OCI-LY3 (cell line): Measurements from ENCODE around the gene SUSD1.

Source experiments
- EZH2phosphoT487 ChIP-seq: fragments of 200-600 bp; shearing (Covaris generic); IDR thresholded peaks from 2 replicates; pipeline ENCODE4 v1.6.1; 2018; ENCODE audit warnings: antibody characterized with exemption, mixed run types, low read depth
- TF ChIP-seq, protein P1 (sequence below): fragments of 200-600, 300-600 bp; sonication (generic); IDR thresholded peaks from 2 replicates; pipeline ENCODE4 v1.5.1; 2014; ENCODE audit warnings: antibody characterized with exemption, low read length, low read depth

DNA sequence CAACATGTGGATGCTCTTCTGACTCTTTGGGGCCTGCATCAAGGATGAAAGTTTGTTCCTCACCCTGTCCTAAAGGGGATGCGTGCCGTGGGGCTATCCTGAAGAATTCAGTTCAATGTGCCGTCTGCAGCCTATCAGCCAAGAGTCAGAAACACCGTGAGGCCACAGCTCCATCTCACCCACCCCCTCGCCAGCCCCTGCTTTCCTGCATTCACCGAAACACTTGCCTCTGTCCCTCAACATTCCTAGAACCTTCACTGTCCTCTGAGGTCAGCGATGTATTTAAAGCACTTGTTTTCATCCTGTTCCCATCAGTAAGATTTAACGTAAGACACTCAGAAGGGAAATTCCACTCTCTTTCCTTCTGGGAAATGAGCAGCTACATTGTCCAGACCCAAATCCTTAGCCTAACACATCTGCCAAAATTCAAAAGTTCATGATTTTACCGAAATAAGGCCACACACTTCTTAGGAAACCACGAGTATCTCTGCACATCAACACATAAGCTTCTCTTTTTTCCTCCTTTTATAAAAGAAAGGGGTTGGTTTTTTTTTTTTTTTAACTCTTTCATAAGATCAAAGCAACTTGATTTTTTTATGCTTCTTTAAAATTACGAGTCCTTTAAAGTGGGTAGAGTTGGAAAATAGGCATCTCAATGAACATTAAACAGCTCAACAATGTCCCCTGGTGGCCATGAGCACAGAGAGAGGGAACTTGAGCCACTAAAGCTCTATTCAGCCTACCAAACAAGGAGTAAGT lies 100.7 kb downstream of the SUSD1 start:
- TF ChIP-seq, protein P1, sequence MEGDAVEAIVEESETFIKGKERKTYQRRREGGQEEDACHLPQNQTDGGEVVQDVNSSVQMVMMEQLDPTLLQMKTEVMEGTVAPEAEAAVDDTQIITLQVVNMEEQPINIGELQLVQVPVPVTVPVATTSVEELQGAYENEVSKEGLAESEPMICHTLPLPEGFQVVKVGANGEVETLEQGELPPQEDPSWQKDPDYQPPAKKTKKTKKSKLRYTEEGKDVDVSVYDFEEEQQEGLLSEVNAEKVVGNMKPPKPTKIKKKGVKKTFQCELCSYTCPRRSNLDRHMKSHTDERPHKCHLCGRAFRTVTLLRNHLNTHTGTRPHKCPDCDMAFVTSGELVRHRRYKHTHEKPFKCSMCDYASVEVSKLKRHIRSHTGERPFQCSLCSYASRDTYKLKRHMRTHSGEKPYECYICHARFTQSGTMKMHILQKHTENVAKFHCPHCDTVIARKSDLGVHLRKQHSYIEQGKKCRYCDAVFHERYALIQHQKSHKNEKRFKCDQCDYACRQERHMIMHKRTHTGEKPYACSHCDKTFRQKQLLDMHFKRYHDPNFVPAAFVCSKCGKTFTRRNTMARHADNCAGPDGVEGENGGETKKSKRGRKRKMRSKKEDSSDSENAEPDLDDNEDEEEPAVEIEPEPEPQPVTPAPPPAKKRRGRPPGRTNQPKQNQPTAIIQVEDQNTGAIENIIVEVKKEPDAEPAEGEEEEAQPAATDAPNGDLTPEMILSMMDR = peak; percentile 95
- no peak for TF ChIP-seq EZH2phosphoT487
